Neural cell (in vitro differentiated cells): ENCODE results near the gene HS3ST5.

ENCODE experiments used
- EP300 ChIP-seq: fragments of 450-650 bp; conservative IDR thresholded peaks from 2 replicates; pipeline ENCODE4 v1.6.1; 2014; ENCODE audit warnings: antibody characterized with exemption, mild to moderate bottlenecking, moderate library complexity; ENCODE audit not compliant: poor library complexity, severe bottlenecking
- POLR2AphosphoS5 ChIP-seq: IDR thresholded peaks from 2 replicates; pipeline ENCODE4 v1.6.1; 2012
- RAD21 ChIP-seq: fragments of 450-650 bp; conservative IDR thresholded peaks from 2 replicates; pipeline ENCODE4 v1.6.1; 2014; ENCODE audit warnings: antibody characterized with exemption, mild to moderate bottlenecking, moderate library complexity
- REST ChIP-seq: IDR thresholded peaks from 2 replicates; pipeline ENCODE4 v1.6.1; 2012; ENCODE audit warnings: borderline replicate concordance
- SMC3 ChIP-seq: fragments of 450-650 bp; conservative IDR thresholded peaks from 2 replicates; pipeline ENCODE4 v1.6.1; 2014; ENCODE audit warnings: antibody characterized with exemption, mild to moderate bottlenecking, moderate library complexity; ENCODE audit not compliant: poor library complexity
- TAF1 ChIP-seq: IDR thresholded peaks from 2 replicates; pipeline ENCODE4 v1.6.1; 2012; ENCODE audit warnings: low read depth
- TF ChIP-seq, protein P1 (sequence below): fragments of 450-650 bp; IDR thresholded peaks from 2 replicates; pipeline ENCODE4 v1.5.1; 2014; ENCODE audit warnings: antibody characterized with exemption, mild to moderate bottlenecking, moderate library complexity; ENCODE audit not compliant: poor library complexity, severe bottlenecking

DNA sequence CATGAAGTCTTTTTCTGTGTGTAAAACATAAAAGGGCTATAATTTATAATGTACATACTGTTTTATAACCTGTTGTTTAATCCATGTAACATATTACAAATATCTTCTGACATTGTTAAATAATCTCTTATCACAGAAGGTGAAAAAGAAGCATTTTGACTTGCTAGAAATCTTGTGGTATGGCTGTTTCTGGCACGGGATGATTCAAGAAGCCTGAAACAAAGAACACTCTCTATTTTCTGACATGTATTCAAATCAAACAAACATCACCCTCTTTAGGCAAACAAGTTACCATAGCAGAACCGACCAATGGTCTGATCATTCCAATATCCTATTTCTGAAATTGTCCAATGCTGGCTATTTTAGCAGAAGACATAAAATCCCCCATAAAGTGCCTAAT lies 55.4 kb downstream of the HS3ST5 start:
- TF ChIP-seq, protein P1, sequence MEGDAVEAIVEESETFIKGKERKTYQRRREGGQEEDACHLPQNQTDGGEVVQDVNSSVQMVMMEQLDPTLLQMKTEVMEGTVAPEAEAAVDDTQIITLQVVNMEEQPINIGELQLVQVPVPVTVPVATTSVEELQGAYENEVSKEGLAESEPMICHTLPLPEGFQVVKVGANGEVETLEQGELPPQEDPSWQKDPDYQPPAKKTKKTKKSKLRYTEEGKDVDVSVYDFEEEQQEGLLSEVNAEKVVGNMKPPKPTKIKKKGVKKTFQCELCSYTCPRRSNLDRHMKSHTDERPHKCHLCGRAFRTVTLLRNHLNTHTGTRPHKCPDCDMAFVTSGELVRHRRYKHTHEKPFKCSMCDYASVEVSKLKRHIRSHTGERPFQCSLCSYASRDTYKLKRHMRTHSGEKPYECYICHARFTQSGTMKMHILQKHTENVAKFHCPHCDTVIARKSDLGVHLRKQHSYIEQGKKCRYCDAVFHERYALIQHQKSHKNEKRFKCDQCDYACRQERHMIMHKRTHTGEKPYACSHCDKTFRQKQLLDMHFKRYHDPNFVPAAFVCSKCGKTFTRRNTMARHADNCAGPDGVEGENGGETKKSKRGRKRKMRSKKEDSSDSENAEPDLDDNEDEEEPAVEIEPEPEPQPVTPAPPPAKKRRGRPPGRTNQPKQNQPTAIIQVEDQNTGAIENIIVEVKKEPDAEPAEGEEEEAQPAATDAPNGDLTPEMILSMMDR: no peak
- TF ChIP-seq EP300: no peak
- no peak for TF ChIP-seq SMC3
- no peak for TF ChIP-seq POLR2AphosphoS5
- no peak for TF ChIP-seq TAF1
- TF ChIP-seq RAD21: no peak
- no peak for TF ChIP-seq REST
